IMR-90 (cell line): ENCODE data around the gene HSF2BP. TPM values are rescaled to one million over a fixed set of nuclear protein-coding genes. Genes with fewer than 3 reads are reported as not detected.
"Not testable (repeated sequence)": the region's sequence is repeated elsewhere in the genome, so short reads cannot be mapped to it uniquely, and the experiment has no call there.

ENCODE experiments used
- ATAC-seq: fragments of 200-7000 bp; cut with Tn5 transposase; 2 replicates; pipeline ENCODE4 v1.9.1; 2020; ENCODE audit warnings: low read depth, mild to moderate bottlenecking, moderate library complexity
- BruUV-seq: library from RNA; stranded (reverse); fragments of 400-500 nt; replicated peaks from 2 replicates; lab custom pipeline; 2021; lab: Mats Ljungman, UMichigan
- CTCF ChIA-PET: fragments of 300-600 bp; formaldehyde crosslinking; extraction: SDS; loops from one replicate; lab custom pipeline; 2021; ENCODE audit warnings: antibody characterized with exemption; lab: Yijun Ruan, JAX
- POLR2A ChIA-PET: fragments of 300-600 bp; sonication (Branson Sonifier 250); formaldehyde crosslinking; loops from one replicate; lab custom pipeline; 2022; ENCODE audit warnings: antibody characterized with exemption; ENCODE audit not compliant: unreplicated experiment; lab: Charles Lee
- DNase-seq: peaks from one replicate; pipeline ENCODE4 v3.0.0; 2013
- H2AFZ ChIP-seq: replicated peaks from 2 replicates; pipeline ENCODE3; 2013; ENCODE audit warnings: low read length, mild to moderate bottlenecking; ENCODE audit not compliant: poor library complexity
- H2AK5ac ChIP-seq: 2 replicates; pipeline ENCODE4 v1.6.1; 2013; ENCODE audit warnings: low read depth, low read length, inconsistent platforms
- H2AK9ac ChIP-seq: replicated peaks from 2 replicates; pipeline ENCODE3; 2013; ENCODE audit warnings: mild to moderate bottlenecking, low read depth, low read length, moderate library complexity; ENCODE audit not compliant: poor library complexity
- H2BK120ac ChIP-seq: 2 replicates; pipeline ENCODE4 v1.6.1; 2013; ENCODE audit warnings: low read depth, low read length, inconsistent platforms
- H2BK15ac ChIP-seq: 3 replicates; pipeline ENCODE4 v1.6.1; 2013; ENCODE audit warnings: low read depth, low read length, inconsistent platforms
- H2BK20ac ChIP-seq: 2 replicates; pipeline ENCODE4 v1.6.1; 2013; ENCODE audit warnings: low read depth, mild to moderate bottlenecking, inconsistent platforms, low read length, moderate library complexity
- H2BK5ac ChIP-seq: 2 replicates; pipeline ENCODE4 v1.6.1; 2013; ENCODE audit warnings: mild to moderate bottlenecking, low read depth, low read length, inconsistent platforms; ENCODE audit not compliant: poor library complexity, severe bottlenecking
- H3K14ac ChIP-seq: replicated peaks from 2 replicates; pipeline ENCODE4 v1.6.1; 2013; ENCODE audit warnings: low read depth, low read length, inconsistent platforms
- H3K18ac ChIP-seq: 2 replicates; pipeline ENCODE4 v1.6.1; 2013; ENCODE audit warnings: low read depth, low read length, control low read depth
- H3K23ac ChIP-seq: 2 replicates; pipeline ENCODE4 v1.6.1; 2013; ENCODE audit warnings: low read depth, low read length, inconsistent platforms
- H3K27ac ChIP-seq: 2 replicates; pipeline ENCODE4 v1.5.1; 2013; ENCODE audit warnings: mild to moderate bottlenecking, control low read depth, low read length; ENCODE audit not compliant: insufficient read depth
- H3K27me3 ChIP-seq: 2 replicates; pipeline ENCODE4 v1.6.1; 2013; ENCODE audit warnings: low read length; ENCODE audit not compliant: control insufficient read depth, insufficient read depth
- H3K36me3 ChIP-seq: 2 replicates; pipeline ENCODE4 v1.6.1; 2013; ENCODE audit warnings: low read length, mixed read lengths; ENCODE audit not compliant: control insufficient read depth, insufficient read depth
- H3K4ac ChIP-seq: 2 replicates; pipeline ENCODE4 v1.6.1; 2013; ENCODE audit warnings: low read depth, low read length, inconsistent platforms
- H3K4me1 ChIP-seq: 2 replicates; pipeline ENCODE4 v1.6.1; 2013; ENCODE audit warnings: low read length, mixed read lengths; ENCODE audit not compliant: control insufficient read depth, insufficient read depth
- H3K4me2 ChIP-seq: 2 replicates; pipeline ENCODE4 v1.6.1; 2013; ENCODE audit warnings: low read depth, mild to moderate bottlenecking, control low read depth, low read length, moderate library complexity
- H3K4me3 ChIP-seq: 2 replicates; pipeline ENCODE4 v1.5.1; 2013; ENCODE audit warnings: low read depth, mild to moderate bottlenecking, control low read depth, low read length, moderate library complexity; ENCODE audit not compliant: insufficient read depth
- H3K56ac ChIP-seq: 2 replicates; pipeline ENCODE4 v1.6.1; 2013; ENCODE audit warnings: low read length, inconsistent platforms; ENCODE audit not compliant: insufficient read depth; ENCODE audit errors: extremely low read depth
- H3K79me1 ChIP-seq, 2 experiments: 2 replicates each; pipeline ENCODE4 v1.6.1; 2013; ENCODE audit warnings: low read length in 2 of 2, inconsistent platforms in 1 of 2, low read depth in 1 of 2
- H3K9ac ChIP-seq: 2 replicates; pipeline ENCODE4 v1.6.1; 2013; ENCODE audit warnings: low read depth, low read length, control low read depth
- H3K9me1 ChIP-seq: 2 replicates; pipeline ENCODE4 v1.6.1; 2013; ENCODE audit warnings: low read length, inconsistent platforms; ENCODE audit not compliant: insufficient read depth
- H3K9me3 ChIP-seq: 2 replicates; pipeline ENCODE4 v1.6.1; 2013; ENCODE audit warnings: low read length; ENCODE audit not compliant: control insufficient read depth, insufficient read depth
- H4K20me1 ChIP-seq: 2 replicates; pipeline ENCODE4 v1.6.1; 2013; ENCODE audit warnings: low read length, inconsistent platforms; ENCODE audit not compliant: insufficient read depth
- H4K5ac ChIP-seq: 2 replicates; pipeline ENCODE4 v1.6.1; 2013; ENCODE audit warnings: mild to moderate bottlenecking, low read depth, low read length, control low read depth
- H4K8ac ChIP-seq, 2 experiments: 2 replicates each; pipeline ENCODE4 v1.6.1; 2013; ENCODE audit warnings: low read depth in 2 of 2, low read length in 2 of 2, control low read depth in 1 of 2, inconsistent platforms in 1 of 2
- H4K91ac ChIP-seq: 2 replicates; pipeline ENCODE4 v1.6.1; 2013; ENCODE audit warnings: low read depth, low read length, inconsistent platforms; ENCODE audit not compliant: insufficient read depth
- whole genome bisulfite sequencing, 2 experiments: methylation state at CpG; one replicate each; pipeline versions ENCODE4 v1.1.5 to v1.1.7; 2013; ENCODE audit warnings: missing lambda C conversion rate in 2 of 2; ENCODE audit not compliant: insufficient read length in 1 of 2; ENCODE audit errors: extremely low coverage in 2 of 2; 5-methylcytosine and 5-hydroxymethylcytosine counted together
- dilution Hi-C: fragments of 300-500 bp; cut with HindIII; formaldehyde crosslinking; loops from one replicate; pipeline ENCODE4 v1.14.3; 2018; ENCODE audit warnings: low sequenced_read_pairs; ENCODE audit not compliant: unreplicated experiment
- in situ Hi-C: fragments of 300-500 bp; cut with MboI; formaldehyde crosslinking; loops from 3 replicates; pipeline ENCODE4 v1.14.3; 2019; ENCODE audit warnings: low sequenced_read_pairs, inconsistent platforms, mixed read lengths
- intact Hi-C: fragments of 100-400 bp; cut with micrococcal nuclease; formaldehyde crosslinking; loops from 2 replicates; pipeline ENCODE4 v1.10.0; 2022
- polyA plus RNA-seq, 3 experiments: library from polyadenylated mRNA; depleted of rRNA; stranded (reverse); fragments of >200 nt; gene quantifications; 2 replicates each; pipeline ENCODE4 v1.2.3, GENCODE V29; 2012; ENCODE audit warnings: low replicate concordance in 1 of 3
- total RNA-seq: library from RNA; depleted of rRNA; stranded (reverse); fragments of >200 nt; gene quantifications from 2 replicates; pipeline ENCODE4 v1.2.3, GENCODE V29; 2012

Gene HSF2BP
- total and polyA plus RNA-seq, 2 of the 4 experiments (the other 2 are of a cell fraction), result 0.87 to 0.90 TPM

DNA sequence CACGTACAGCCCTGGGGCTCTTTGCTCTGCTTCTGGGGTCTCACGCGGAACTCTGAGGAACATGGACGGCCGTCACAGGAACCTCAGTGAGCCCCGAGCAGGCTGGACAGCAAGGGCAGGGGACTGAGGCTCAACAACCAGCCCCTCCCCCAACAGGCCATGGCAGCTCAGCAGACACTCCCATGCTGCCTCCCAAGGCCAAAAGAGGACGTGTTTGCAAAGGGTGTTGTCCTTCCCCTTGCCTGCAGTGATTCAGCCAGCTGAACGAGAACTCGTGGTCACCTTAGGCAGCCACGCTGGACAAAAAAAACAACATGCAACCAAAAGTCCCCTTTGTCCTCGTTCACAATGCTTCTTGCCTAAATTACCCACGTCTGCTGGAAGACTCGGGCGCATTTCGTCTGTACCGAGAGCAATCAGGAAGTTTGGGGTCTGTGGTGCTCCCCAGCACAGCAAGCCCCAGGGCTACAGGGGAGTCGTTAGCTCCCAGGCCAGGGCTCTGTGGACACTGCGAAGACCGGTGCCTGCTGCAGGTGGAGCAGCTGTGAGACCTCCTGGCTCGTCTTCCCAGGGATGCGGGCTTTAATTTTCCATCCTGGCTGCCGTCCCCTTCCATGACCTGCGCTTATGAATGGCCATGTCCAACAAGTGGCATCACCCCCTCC is 156.7 kb downstream of the HSF2BP start:
- POLR2A ChIA-PET, H2AK5ac ChIP-seq, in situ Hi-C loops, H3K27me3 ChIP-seq, DNase-seq, H3K9ac ChIP-seq, ATAC-seq, H3K56ac ChIP-seq, H2AK9ac ChIP-seq, H3K23ac ChIP-seq, BruUV-seq, H3K18ac ChIP-seq, H3K4me2 ChIP-seq, H3K36me3 ChIP-seq, H3K27ac ChIP-seq, H2AFZ ChIP-seq, H3K9me1 ChIP-seq, H2BK15ac ChIP-seq, dilution Hi-C loops, H3K4me3 ChIP-seq, H4K5ac ChIP-seq, H2BK120ac ChIP-seq, H3K4ac ChIP-seq, H4K91ac ChIP-seq, H4K8ac ChIP-seq, H3K79me1 ChIP-seq, H4K20me1 ChIP-seq, H3K14ac ChIP-seq, intact Hi-C loops, H2BK5ac ChIP-seq, H2BK20ac ChIP-seq, CTCF ChIA-PET, H3K9me3 ChIP-seq, H3K4me1 ChIP-seq: not testable (repeated sequence)
- no CpG with 5 or more reads among the region's 23 CpGs for WGBS, 2 experiments

DNA sequence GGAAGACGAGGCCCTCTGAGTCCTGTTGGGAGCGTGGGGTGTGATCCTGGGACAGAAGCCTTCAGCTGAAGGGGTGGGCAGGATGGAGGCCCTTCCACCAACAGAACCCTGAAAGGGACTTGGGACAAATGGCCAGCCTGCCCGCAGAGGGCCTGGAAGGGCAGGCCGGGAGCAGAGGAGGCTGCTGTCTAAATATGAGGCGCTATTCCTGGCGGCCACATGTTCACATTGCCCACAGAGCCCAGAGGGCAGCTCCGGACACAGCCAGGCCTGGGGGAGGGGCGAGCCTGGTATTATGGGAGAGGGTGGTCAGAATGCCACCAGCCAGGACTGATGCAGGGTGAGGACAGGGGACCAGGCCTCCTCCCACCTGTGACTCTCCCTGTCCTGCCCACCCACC is 160.4 kb downstream of the HSF2BP start:
- H4K8ac ChIP-seq, H3K9ac ChIP-seq, H3K4ac ChIP-seq, BruUV-seq, H3K4me3 ChIP-seq, H4K20me1 ChIP-seq, ATAC-seq, H2BK15ac ChIP-seq, dilution Hi-C loops, CTCF ChIA-PET, H3K36me3 ChIP-seq, H4K5ac ChIP-seq, H2AK9ac ChIP-seq, H3K23ac ChIP-seq, POLR2A ChIA-PET, H3K27me3 ChIP-seq, H3K79me1 ChIP-seq, H3K18ac ChIP-seq, H3K9me3 ChIP-seq, H3K14ac ChIP-seq, H2AFZ ChIP-seq, H3K9me1 ChIP-seq, H4K91ac ChIP-seq, H3K4me1 ChIP-seq, H2BK20ac ChIP-seq, H2AK5ac ChIP-seq, H3K4me2 ChIP-seq, intact Hi-C loops, H3K56ac ChIP-seq, H2BK120ac ChIP-seq, H2BK5ac ChIP-seq, DNase-seq, H3K27ac ChIP-seq, in situ Hi-C loops: not testable (repeated sequence)
- no CpG with 5 or more reads among the region's 8 CpGs for WGBS, 2 experiments
